Activated naive CD4-positive, alpha-beta T cell treated with anti-CD3 and anti-CD28 coated beads, Interleukin-2, amount 50 U/mL, for 72 hours (primary cell): Measurements from ENCODE around the gene TSEN34. TPM values are rescaled to one million over a fixed set of nuclear protein-coding genes. Genes with fewer than 3 reads are reported as not detected.
A peak's percentile ranks its signal among the peaks of the same experiment; 100 is the strongest.
"Not testable (repeated sequence)": the region's sequence is repeated elsewhere in the genome, so short reads cannot be mapped to it uniquely, and the experiment has no call there.

Experiments
- ATAC-seq, 2 donors: fragments of 150-1000 bp; cut with Tn5 transposase; 2 replicates each; pipeline ENCODE4 v1.10.0; 2021; ENCODE audit warnings: mild to moderate bottlenecking in 2 of 2, moderate library complexity in 2 of 2
- DNase-seq, 2 donors: peaks; one replicate each; pipeline ENCODE4 v3.0.0; 2021 to 2022; ENCODE audit warnings: low spot score in 2 of 2
- H3K27ac Mint-ChIP-seq, 2 donors: one replicate each; pipeline ENCODE4 v1.8.0; 2022; ENCODE audit warnings: mild to moderate bottlenecking in 2 of 2, mixed read lengths in 2 of 2
- H3K36me3 Mint-ChIP-seq, 2 donors: one replicate each; pipeline ENCODE4 v1.8.0; 2022; ENCODE audit warnings: mixed read lengths in 2 of 2
- H3K9me3 Mint-ChIP-seq, 2 donors: one replicate each; pipeline ENCODE4 v1.8.0; 2022; ENCODE audit warnings: mixed read lengths in 2 of 2
- total RNA-seq, 2 donors: library from RNA; stranded (reverse); gene quantifications; one replicate each; pipeline ENCODE4 v1.2.3, GENCODE V29; 2022

Gene TSEN34
- total RNA-seq, 2 donors from 2014 or later: 10.2 to 15.8 TPM

- peaks cover 15 to 30% of the 10 kb centered on the region in 2 donors for H3K36me3 Mint-ChIP-seq
- no peaks in the 10 kb centered on the region for H3K9me3 Mint-ChIP-seq
- ATAC-seq: no peak
- no peak for DNase-seq
- peak overlapping the region; percentile 67 to 93 for H3K27ac Mint-ChIP-seq
Observed at GRCh38 chr19:54156953-54157352, 34.2 kb upstream of the TSEN34 start.

GRCh38 chr19:54158812-54159351 lies 32.2 kb upstream of the TSEN34 start:
- ATAC-seq: no peak
- peak overlapping the region; percentile 93 for H3K27ac Mint-ChIP-seq
- peak in 1 of 2 donors; percentile 41 for DNase-seq
- H3K9me3 Mint-ChIP-seq: no peaks in the 10 kb centered on the region
- peaks cover 15 to 21% of the 10 kb centered on the region in 2 donors for H3K36me3 Mint-ChIP-seq

GRCh38 chr19:54159352-54160181 lies 31.5 kb upstream of the TSEN34 start, which contains the start of gene LENG1:
TSS of gene LENG1 (minus strand) at chr19:54159721. CDS start at chr19:54159695, 26 bp downstream.
- H3K9me3 Mint-ChIP-seq: no peaks in the 10 kb centered on the region
- DNase-seq (peak; percentile 96 to 99), ATAC-seq (peak; percentile 92 to 94)
- H3K27ac Mint-ChIP-seq: peak within 1 kb of the TSS; percentile 93 to 99
- H3K36me3 Mint-ChIP-seq: peaks cover 12 to 15% of the 10 kb centered on the region in 2 donors

GRCh38 chr19:54160182-54160811 lies 30.8 kb upstream of the TSEN34 start:
- Mint-ChIP-seq H3K36me3 (peaks cover 9 to 10% of the 10 kb centered on the region in 2 donors), H3K9me3 (no peaks in the 10 kb centered on the region), H3K27ac (peak overlapping the region; percentile 93 to 99)
- no peak for ATAC-seq
- no peak for DNase-seq

- ATAC-seq (no peak), DNase-seq (no peak)
- Mint-ChIP-seq H3K9me3 (no peaks in the 10 kb centered on the region), H3K36me3 (peaks cover 8 to 9% of the 10 kb centered on the region in 2 donors), H3K27ac (peak overlapping the region; percentile 93 to 99)
Observed at GRCh38 chr19:54160854-54161253, 30.3 kb upstream of the TSEN34 start.

GRCh38 chr19:54162241-54162805 lies 28.8 kb upstream of the TSEN34 start:
- Mint-ChIP-seq H3K36me3 (peaks cover 4 to 6% of the 10 kb centered on the region in 2 donors), H3K9me3 (no peaks in the 10 kb centered on the region), H3K27ac (peak overlapping the region in 1 of 2 donors; percentile 93)
- DNase-seq: peak; percentile 72 to 76
- peak in 1 of 2 donors; percentile 31 for ATAC-seq

GRCh38 chr19:54162884-54163283 lies 28.2 kb upstream of the TSEN34 start:
- peaks cover 4 to 6% of the 10 kb centered on the region in 2 donors for H3K36me3 Mint-ChIP-seq
- no peak for ATAC-seq
- H3K9me3 Mint-ChIP-seq: no peaks in the 10 kb centered on the region
- no peak for DNase-seq
- no peak overlapping the region for H3K27ac Mint-ChIP-seq

- Mint-ChIP-seq H3K36me3 (peaks cover 2 to 6% of the 10 kb centered on the region in 2 donors), H3K9me3 (no peaks in the 10 kb centered on the region), H3K27ac (no peak overlapping the region)
- ATAC-seq: no peak
- peak in 1 of 2 donors; percentile 65 for DNase-seq
Observed at GRCh38 chr19:54164369-54165068, 26.6 kb upstream of the TSEN34 start.

- H3K9me3 Mint-ChIP-seq: no peaks in the 10 kb centered on the region
- H3K36me3 Mint-ChIP-seq: peaks cover 0 to 6% of the 10 kb centered on the region in 2 donors
- DNase-seq (no peak), ATAC-seq (no peak)
- no peak overlapping the region for H3K27ac Mint-ChIP-seq
Observed at GRCh38 chr19:54165222-54165621, 25.9 kb upstream of the TSEN34 start.

- DNase-seq (peak; percentile 84 to 97), ATAC-seq (peak; percentile 89 to 91)
- Mint-ChIP-seq H3K9me3 (no peaks in the 10 kb centered on the region), H3K27ac (no peak overlapping the region), H3K36me3 (no peaks in the 10 kb centered on the region)
Observed at GRCh38 chr19:54168174-54168917, 22.8 kb upstream of the TSEN34 start.

- Mint-ChIP-seq H3K9me3 (no peaks in the 10 kb centered on the region), H3K36me3 (no peaks in the 10 kb centered on the region), H3K27ac (no peak overlapping the region)
- DNase-seq (no peak), ATAC-seq (no peak)
Observed at GRCh38 chr19:54169149-54169740, 21.9 kb upstream of the TSEN34 start.

GRCh38 chr19:54171736-54172431 lies 19.2 kb upstream of the TSEN34 start:
- DNase-seq, H3K36me3 Mint-ChIP-seq, ATAC-seq, H3K9me3 Mint-ChIP-seq, H3K27ac Mint-ChIP-seq: not testable (repeated sequence)

GRCh38 chr19:54172471-54173358 lies 18.4 kb upstream of the TSEN34 start, which contains the start of gene TMC4:
TSS of gene TMC4 (minus strand) at chr19:54173160. CDS start at chr19:54173117, 43 bp downstream.
- H3K27ac Mint-ChIP-seq: peak within 1 kb of the TSS in 1 of 2 donors; percentile 39
- ATAC-seq: peak in 1 of 2 donors; percentile 13
- DNase-seq: no peak
- H3K36me3 Mint-ChIP-seq: no peaks in the 10 kb centered on the region
- no peaks in the 10 kb centered on the region for H3K9me3 Mint-ChIP-seq

- DNase-seq: no peak
- H3K9me3 Mint-ChIP-seq: no peaks in the 10 kb centered on the region
- ATAC-seq: peak in 1 of 2 donors; percentile 2
- H3K36me3 Mint-ChIP-seq: peaks cover 3 to 4% of the 10 kb centered on the region in 2 donors
- H3K27ac Mint-ChIP-seq: no peak overlapping the region
Observed at GRCh38 chr19:54173359-54173699, 17.8 kb upstream of the TSEN34 start.
